GM12801 (cell line): Measurements from ENCODE around the gene YDJC.

ENCODE experiments used
- TF ChIP-seq, protein P1 (sequence below): IDR thresholded peaks from one replicate; pipeline ENCODE4 v1.5.1; 2011; ENCODE audit warnings: control low read depth; ENCODE audit not compliant: insufficient read length; ENCODE audit errors: extremely low read depth

YDJC gene

DNA sequence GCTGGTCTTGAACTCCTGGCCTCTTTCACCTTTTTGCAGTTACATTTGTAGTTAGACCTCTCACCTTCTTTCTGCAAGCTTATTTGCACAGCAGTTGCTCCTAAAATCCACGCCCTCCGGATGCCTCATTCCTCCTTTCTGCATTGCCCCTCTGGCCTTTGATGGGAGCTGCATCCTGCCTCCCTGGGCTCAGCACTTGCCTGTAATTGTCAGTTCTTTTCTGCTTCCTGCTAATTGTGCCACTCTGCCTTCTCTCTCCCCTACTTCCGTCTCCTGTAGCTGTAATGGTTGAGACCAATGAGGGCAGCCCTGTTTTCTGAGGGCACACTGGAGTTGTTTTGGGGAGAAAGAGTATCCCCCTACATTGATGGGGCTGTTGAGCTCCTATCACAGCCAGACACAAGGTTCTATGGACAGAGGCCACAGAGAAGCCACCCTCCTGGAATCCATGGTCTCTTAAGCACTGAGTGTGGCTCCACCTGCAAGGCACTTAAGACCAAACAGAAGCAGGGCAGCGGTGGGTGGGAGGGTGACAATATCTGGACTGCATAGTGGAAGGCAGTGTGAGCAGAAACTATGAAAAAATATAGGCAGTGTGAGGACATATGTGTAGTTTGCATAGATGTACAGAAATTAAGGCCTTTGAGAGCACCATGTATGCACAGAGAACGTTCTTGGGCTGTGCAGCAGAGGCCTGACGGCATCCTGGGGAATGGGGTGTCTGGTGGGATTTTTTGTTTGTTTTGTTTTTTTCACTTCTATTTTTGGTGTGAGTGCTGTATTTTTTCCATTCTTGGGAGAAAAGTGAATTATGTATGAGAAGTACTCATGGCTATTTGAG lies 30.5 kb downstream of the YDJC start:
- TF ChIP-seq, protein P1, sequence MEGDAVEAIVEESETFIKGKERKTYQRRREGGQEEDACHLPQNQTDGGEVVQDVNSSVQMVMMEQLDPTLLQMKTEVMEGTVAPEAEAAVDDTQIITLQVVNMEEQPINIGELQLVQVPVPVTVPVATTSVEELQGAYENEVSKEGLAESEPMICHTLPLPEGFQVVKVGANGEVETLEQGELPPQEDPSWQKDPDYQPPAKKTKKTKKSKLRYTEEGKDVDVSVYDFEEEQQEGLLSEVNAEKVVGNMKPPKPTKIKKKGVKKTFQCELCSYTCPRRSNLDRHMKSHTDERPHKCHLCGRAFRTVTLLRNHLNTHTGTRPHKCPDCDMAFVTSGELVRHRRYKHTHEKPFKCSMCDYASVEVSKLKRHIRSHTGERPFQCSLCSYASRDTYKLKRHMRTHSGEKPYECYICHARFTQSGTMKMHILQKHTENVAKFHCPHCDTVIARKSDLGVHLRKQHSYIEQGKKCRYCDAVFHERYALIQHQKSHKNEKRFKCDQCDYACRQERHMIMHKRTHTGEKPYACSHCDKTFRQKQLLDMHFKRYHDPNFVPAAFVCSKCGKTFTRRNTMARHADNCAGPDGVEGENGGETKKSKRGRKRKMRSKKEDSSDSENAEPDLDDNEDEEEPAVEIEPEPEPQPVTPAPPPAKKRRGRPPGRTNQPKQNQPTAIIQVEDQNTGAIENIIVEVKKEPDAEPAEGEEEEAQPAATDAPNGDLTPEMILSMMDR: no peak

DNA sequence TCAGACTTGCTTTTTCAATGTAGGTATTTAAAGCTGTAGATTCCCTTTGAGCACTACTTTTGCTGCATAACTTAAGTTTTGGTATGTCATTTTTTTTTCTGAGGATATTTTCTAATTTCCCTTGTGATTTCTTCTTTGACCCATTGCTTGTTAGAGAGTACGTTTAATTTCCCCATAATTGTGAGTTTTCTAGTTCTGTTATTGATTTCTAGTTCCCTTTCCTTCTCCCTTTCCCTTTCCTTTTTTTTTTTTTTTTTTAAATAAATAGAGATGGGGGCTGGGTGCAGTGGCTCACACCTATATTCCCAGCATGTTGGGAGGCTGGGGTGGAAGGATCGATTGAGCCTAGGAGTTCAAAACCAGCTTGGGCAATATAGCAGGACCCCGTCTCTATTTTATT lies 31.5 kb downstream of the YDJC start:
- TF ChIP-seq, protein P1: no peak

DNA sequence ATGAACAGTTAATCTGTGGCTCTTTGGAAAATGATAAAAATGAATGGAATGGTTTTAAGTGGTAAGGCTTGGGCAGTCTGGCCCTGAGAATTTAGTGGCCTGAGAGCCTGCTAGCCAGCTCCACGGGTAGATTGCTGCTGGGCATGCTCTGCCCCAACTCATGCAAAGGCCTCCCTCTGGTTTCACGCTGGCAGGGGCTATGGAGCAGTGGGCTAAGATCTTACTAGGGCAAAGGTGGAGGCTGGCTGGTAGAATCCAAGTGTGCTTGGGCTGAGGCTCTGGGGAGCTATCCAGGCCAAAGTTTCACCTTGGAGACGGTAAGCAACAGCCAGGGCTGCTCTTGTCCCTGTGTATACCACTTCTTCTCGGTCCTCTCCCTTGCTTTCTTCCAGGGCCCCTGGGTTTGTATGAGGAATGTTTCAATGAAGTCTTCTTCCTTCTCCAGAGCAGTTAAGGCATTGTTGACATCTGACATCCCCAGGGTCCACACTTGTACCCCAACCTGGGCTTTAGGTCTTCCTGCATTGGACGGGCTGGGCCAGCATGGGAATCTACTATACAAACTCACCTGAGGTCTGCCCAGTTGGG lies 34.9 kb downstream of the YDJC start:
- TF ChIP-seq, protein P1: no peak

DNA sequence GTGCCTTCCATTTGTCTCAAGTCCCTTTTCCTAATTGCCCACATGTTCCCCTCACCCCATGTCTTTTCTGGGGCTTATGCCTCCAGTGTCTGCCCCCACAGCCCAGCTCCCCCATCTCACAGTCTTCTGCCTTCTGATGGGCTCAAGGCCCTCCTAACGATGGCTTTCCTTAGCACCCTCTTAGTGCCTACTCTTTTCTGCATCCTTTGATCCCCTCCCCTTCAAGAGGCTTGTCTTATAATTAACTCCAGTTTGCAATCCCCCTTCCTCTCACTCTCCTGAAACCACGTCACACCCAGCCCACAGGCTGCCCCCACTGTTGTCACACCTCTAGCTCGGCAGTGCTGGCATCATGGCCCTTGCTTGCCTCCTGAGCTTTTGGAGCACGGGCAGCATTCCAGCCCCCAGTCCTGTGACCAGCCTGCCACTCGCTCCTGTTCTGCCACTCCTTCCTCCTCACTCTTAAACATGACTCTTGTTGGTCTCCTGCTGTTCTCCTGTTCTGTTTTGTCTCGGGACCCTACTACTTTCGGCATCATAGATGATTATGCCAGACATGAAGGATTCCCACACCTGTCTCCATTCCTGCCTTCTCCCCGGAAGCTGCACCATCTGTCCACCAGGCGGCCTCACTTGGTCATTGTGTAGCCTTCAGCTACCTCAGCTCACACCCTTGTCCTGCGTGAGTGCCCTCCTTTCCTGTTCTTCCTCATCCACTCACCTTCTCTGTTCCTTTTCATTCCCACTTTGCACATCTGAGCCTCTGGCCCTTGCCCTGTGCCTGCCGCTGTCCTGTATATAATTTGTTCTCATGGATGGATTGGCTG lies 36.2 kb downstream of the YDJC start:
- TF ChIP-seq, protein P1: no peak

DNA sequence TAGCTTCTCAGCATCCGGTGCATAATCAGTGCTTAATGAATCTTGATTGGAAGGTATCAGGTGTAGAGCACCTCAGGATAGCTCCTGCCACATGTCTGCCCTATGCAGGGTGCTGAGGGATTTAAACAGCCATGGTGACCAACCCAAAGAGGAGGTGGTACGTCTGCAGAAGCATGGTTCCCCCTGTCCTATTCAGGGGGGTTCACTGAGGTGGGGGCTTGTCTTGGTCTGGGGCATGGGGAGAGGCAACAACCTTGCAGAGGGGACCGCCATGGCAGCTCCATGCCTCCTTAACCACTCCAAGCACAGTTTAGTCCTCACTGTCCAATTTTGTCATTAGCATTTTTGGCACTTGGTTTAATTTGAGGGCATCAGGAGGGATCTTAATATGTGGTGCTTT lies 37.4 kb downstream of the YDJC start:
- TF ChIP-seq, protein P1: no peak

DNA sequence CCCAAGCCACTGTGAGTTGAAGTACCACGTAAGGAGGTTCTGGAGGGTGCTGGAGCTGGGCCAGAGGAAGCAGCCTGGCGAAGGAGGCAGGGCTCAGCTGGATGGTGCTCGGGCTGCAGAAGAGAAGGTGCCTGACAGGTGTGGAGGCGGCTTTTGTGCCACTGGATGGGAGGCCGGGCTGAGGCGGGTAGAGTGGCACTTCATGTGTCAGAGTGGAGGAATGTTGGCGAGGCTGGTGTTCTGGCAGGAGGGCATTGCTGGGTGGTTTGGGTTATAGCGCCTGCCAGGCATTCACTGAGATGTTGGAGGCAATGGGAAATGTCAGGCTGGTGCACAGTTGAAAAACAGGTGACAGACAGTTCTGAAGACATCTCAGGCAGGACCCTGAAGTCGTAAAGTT lies 38.1 kb downstream of the YDJC start:
- TF ChIP-seq, protein P1: no peak
